ENCODE data around the gene KANK3. TPM values are rescaled to one million over a fixed set of nuclear protein-coding genes. Genes with fewer than 3 reads are reported as not detected.

Gene KANK3
- total RNA-seq, 2 experiments from 2014 or later: 0.11 to 0.22 TPM

GRCh38 chr19:8336072-8336569, 6.9 kb downstream of the KANK3 start:
- ChIA-PET CTCF (ENCODE audit: unreplicated experiment) (no interaction called here), POLR2A (interaction anchor here (0.5 kb wide), 1 partner anchor 84 kb away, joined by 3 read pairs; no protein-coding TSS in a partner anchor)
- no TSS peak for BruUV-seq (replicated peaks)
- Histone ChIP-seq H3K36me3 (ENCODE audit: insufficient read depth, low read length) (no peaks in the 10 kb centered on the region), H3K9me3 (ENCODE audit: low read length) (no peaks in the 10 kb centered on the region), H3K4me1 (ENCODE audit: insufficient read depth, low read length, poor library complexity, severe bottlenecking) (no peaks in the 10 kb centered on the region), H3K79me2 (ENCODE audit: insufficient read depth, low read depth, low read length) (no peaks in the 10 kb centered on the region), H3K27ac (ENCODE audit: low read depth, low read length, poor library complexity, severe bottlenecking) (no peak overlapping the region), H3K4me2 (ENCODE audit: low read length) (no peak overlapping the region), H4K20me1 (ENCODE audit: insufficient read depth, low read length) (no peaks in the 10 kb centered on the region), H3K4me3 (ENCODE audit: low read depth, low read length, poor library complexity, severe bottlenecking) (no peak overlapping the region), H3K9me2 (ENCODE audit: insufficient read depth, low read length) (no peaks in the 10 kb centered on the region), H2AFZ (ENCODE audit: low read length) (no peak overlapping the region)
- intact Hi-C loops (cut with micrococcal nuclease; ENCODE audit: unreplicated experiment): no loop called here
- no peak for DNase-seq (ENCODE audit: low spot score)
- TF ChIP-seq EZH2phosphoT487 (IDR thresholded peaks at IDR 0.05; ENCODE audit: borderline replicate concordance, low read depth, low read length): no peak
- TF ChIP-seq CTCF (conservative IDR thresholded peaks at IDR 0.05; ENCODE audit: low read length): no peak

GRCh38 chr19:8335343-8336071, 7.6 kb downstream of the KANK3 start:
- Histone ChIP-seq H3K9me3 (ENCODE audit: low read length) (no peaks in the 10 kb centered on the region), H2AFZ (ENCODE audit: low read length) (no peak overlapping the region), H3K4me3 (ENCODE audit: low read depth, low read length, poor library complexity, severe bottlenecking) (no peak overlapping the region), H3K9me2 (ENCODE audit: insufficient read depth, low read length) (no peaks in the 10 kb centered on the region), H3K4me1 (ENCODE audit: insufficient read depth, low read length, poor library complexity, severe bottlenecking) (no peaks in the 10 kb centered on the region), H4K20me1 (ENCODE audit: insufficient read depth, low read length) (no peaks in the 10 kb centered on the region), H3K27ac (ENCODE audit: low read depth, low read length, poor library complexity, severe bottlenecking) (no peak overlapping the region), H3K79me2 (ENCODE audit: insufficient read depth, low read depth, low read length) (no peaks in the 10 kb centered on the region), H3K36me3 (ENCODE audit: insufficient read depth, low read length) (no peaks in the 10 kb centered on the region), H3K4me2 (ENCODE audit: low read length) (no peak overlapping the region)
- ChIA-PET CTCF (ENCODE audit: unreplicated experiment) (no interaction called here), POLR2A (interaction anchor here (0.5 kb wide), 1 partner anchor 85 kb away, joined by 3 read pairs; no protein-coding TSS in a partner anchor)
- no peak for DNase-seq (ENCODE audit: low spot score)
- BruUV-seq (replicated peaks): no TSS peak
- TF ChIP-seq CTCF (conservative IDR thresholded peaks at IDR 0.05; ENCODE audit: low read length) (no peak), EZH2phosphoT487 (IDR thresholded peaks at IDR 0.05; ENCODE audit: borderline replicate concordance, low read depth, low read length) (no peak)
- intact Hi-C loops (cut with micrococcal nuclease; ENCODE audit: unreplicated experiment): no loop called here
